ENCODE measurements around the gene DNAJA4. TPM values are rescaled to one million over a fixed set of nuclear protein-coding genes. Genes with fewer than 3 reads are reported as not detected.

Gene DNAJA4
- total RNA-seq = 10 to 100 TPM in 3 of 4 donors, 1 to 10 TPM in 1; 7.4 to 17.8 (median 11.4) TPM
- 10 to 100 TPM; 16.8 to 26.1 (median 21.8) TPM for polyA plus RNA-seq

GRCh38 chr15:78264304-78265136 lies at the start of gene DNAJA4:
Gene DNAJA4 (plus strand): TSS chr15:78264562. CDS start chr15:78264764, 202 bp downstream.
- Histone ChIP-seq H3K27me3 (no peaks in the 10 kb centered on the region), H3K27ac (peak within 1 kb of the TSS; percentile 65 to 88 (median 80)), H3K4me3 (peak within 1 kb of the TSS; percentile 48 to 74 (median 58)), H3K9me3 (no peaks in the 10 kb centered on the region), H3K36me3 (no peaks in the 10 kb centered on the region), H3K4me1 (peaks cover 2 to 47% (median 30%) of the 10 kb centered on the region in 4 donors)
- intact Hi-C loops (cut with DNase I) = no loop called here
- WGBS, 2 donors = 2 to 5% methylated on average over 107 of the region's 107 CpGs
- TF ChIP-seq POLR2AphosphoS5 (IDR thresholded peaks at IDR 0.05) (peak; percentile 12 to 53 (median 36)), POLR2A (IDR thresholded peaks at IDR 0.05) (no peak), EP300 (IDR thresholded peaks at IDR 0.05) (no peak)
- TF ChIP-seq, protein P1, sequence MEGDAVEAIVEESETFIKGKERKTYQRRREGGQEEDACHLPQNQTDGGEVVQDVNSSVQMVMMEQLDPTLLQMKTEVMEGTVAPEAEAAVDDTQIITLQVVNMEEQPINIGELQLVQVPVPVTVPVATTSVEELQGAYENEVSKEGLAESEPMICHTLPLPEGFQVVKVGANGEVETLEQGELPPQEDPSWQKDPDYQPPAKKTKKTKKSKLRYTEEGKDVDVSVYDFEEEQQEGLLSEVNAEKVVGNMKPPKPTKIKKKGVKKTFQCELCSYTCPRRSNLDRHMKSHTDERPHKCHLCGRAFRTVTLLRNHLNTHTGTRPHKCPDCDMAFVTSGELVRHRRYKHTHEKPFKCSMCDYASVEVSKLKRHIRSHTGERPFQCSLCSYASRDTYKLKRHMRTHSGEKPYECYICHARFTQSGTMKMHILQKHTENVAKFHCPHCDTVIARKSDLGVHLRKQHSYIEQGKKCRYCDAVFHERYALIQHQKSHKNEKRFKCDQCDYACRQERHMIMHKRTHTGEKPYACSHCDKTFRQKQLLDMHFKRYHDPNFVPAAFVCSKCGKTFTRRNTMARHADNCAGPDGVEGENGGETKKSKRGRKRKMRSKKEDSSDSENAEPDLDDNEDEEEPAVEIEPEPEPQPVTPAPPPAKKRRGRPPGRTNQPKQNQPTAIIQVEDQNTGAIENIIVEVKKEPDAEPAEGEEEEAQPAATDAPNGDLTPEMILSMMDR (IDR thresholded peaks at IDR 0.05) = no peak
- peak; percentile 83 for DNase-seq

DNA sequence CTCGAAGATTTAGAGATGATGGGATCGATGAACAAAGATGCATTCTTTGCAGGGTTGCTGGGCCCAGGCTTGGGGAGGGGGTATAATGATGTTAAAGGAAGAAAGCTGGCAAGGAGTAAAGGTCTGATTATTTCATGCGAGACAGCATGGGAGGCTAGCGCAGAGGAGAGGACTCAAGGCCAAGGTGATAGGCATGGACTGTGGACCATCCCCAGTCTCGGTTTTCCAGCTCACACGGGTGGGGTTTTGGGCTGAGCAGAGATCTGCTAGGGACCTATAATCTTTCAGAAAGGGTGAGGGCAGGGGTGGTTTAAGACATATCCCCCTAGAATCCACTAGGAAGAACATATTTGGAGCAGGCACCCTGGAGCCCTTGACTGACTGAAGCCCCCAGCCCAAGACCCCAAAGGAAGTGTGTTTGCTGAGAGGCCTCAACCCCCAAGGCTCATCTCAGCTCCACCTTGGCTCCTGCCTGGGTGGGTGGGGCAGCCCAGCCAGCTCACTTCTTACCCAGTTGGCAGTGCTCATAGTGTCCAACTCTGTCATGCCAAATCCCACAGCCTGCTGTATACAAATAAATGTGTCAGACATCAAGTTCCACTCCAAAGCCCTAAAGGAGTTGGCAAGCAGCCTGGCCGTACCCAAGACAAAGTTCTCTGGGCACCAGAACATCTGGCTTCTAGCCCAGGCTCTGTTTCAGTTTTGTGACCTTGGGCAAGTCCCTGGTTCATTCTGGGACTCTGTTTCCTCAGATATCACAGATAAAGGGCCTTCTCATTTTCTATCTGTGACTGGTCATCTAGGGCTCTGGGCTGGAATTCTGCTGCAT lies 47.9 kb upstream of the DNAJA4 start:
- intact Hi-C loops (cut with DNase I) = no loop called here
- H3K4me3 ChIP-seq = no peak overlapping the region
- 15 to 72% methylated on average over 7 of the region's 7 CpGs for WGBS, 2 donors
- peaks cover 0 to 64% (median 43%) of the 10 kb centered on the region in 4 donors for H3K4me1 ChIP-seq
- no peaks in the 10 kb centered on the region for H3K36me3 ChIP-seq
- DNase-seq = peak; percentile 95
- no peaks in the 10 kb centered on the region for H3K27me3 ChIP-seq
- TF ChIP-seq POLR2AphosphoS5 (IDR thresholded peaks at IDR 0.05) (peak; percentile 47 to 75 (median 54)), POLR2A (IDR thresholded peaks at IDR 0.05) (no peak), EP300 (IDR thresholded peaks at IDR 0.05) (peak in 2 of 4 donors; percentile 29 to 73)
- peak overlapping the region; percentile 23 to 59 (median 51) for H3K27ac ChIP-seq
- H3K9me3 ChIP-seq = no peaks in the 10 kb centered on the region

GRCh38 chr15:78220713-78221112 lies 43.6 kb upstream of the DNAJA4 start:
- H3K4me1 ChIP-seq = peaks cover 0 to 44% (median 23%) of the 10 kb centered on the region in 4 donors
- no peak overlapping the region for H3K4me3 ChIP-seq
- no peak for DNase-seq
- no peaks in the 10 kb centered on the region for H3K36me3 ChIP-seq
- intact Hi-C loops (cut with DNase I) = no loop called here
- WGBS, 2 donors = 81 to 89% methylated on average over 1 of the region's 1 CpG
- H3K27me3 ChIP-seq = no peaks in the 10 kb centered on the region
- TF ChIP-seq EP300 (IDR thresholded peaks at IDR 0.05) (no peak), POLR2AphosphoS5 (IDR thresholded peaks at IDR 0.05) (no peak), POLR2A (IDR thresholded peaks at IDR 0.05) (no peak)
- TF ChIP-seq, protein P1 (IDR thresholded peaks at IDR 0.05) = no peak
- H3K9me3 ChIP-seq = no peaks in the 10 kb centered on the region
- H3K27ac ChIP-seq = peak overlapping the region; percentile 45 to 72 (median 57)

DNA sequence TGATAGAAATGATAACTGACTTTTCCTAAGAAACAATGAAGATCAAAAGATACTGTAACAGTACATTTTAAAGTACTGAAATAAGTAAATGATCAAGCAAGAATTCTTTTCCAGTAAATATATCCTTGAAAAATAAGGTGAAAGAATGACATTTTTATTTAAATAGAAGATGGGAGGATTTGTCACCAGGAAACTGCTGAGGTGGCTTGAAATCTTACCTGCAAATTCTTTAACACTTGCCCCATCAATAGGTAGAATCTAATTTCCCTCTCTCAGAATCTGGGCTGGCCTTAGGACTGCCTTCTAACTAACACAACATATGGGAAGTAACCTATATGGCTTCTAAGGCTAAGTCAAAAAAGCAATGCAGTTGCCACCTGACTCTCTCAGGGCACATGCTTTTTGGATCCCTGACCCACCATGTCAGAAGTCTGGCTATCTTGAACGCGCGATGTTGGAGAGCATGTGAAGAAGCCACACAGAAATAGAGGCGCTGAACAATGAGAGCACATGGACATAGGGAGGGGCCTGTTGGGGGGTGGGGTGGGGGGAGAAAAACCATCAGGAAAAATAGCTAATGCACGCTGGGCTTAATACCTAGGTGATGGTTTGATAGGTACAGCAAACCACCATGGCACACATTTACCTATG lies 41.5 kb upstream of the DNAJA4 start:
- WGBS, 2 donors = 94 to 95% methylated on average over 5 of the region's 5 CpGs
- no peaks in the 10 kb centered on the region for H3K36me3 ChIP-seq
- H3K4me3 ChIP-seq = no peak overlapping the region
- H3K27me3 ChIP-seq = no peaks in the 10 kb centered on the region
- TF ChIP-seq, protein P1 (IDR thresholded peaks at IDR 0.05) = no peak
- TF ChIP-seq POLR2AphosphoS5 (IDR thresholded peaks at IDR 0.05) (no peak), EP300 (IDR thresholded peaks at IDR 0.05) (no peak), POLR2A (IDR thresholded peaks at IDR 0.05) (no peak)
- intact Hi-C loops (cut with DNase I) = no loop called here
- DNase-seq = no peak
- peak overlapping the region in 1 of 4 donors; percentile 17 for H3K27ac ChIP-seq
- H3K4me1 ChIP-seq = peaks cover 0 to 29% (median 10%) of the 10 kb centered on the region in 4 donors
- H3K9me3 ChIP-seq = no peaks in the 10 kb centered on the region

Data from sigmoid colon (tissue), 7 donors.